HepG2 (cell line): ENCODE data around the gene ZNF605. TPM values are rescaled to one million over a fixed set of nuclear protein-coding genes. Genes with fewer than 3 reads are reported as not detected.

Source experiments
- CEBPB ChIP-seq: IDR thresholded peaks from 2 replicates; pipeline ENCODE4 v1.6.1; 2011; ENCODE audit warnings: low read depth, low read length, improper control_type of control experiment, borderline replicate concordance
- DR1 ChIP-seq: sonication (generic); formaldehyde crosslinking; IDR thresholded peaks from 2 replicates; pipeline ENCODE4 v1.8.0; 2021; ENCODE audit warnings: mild to moderate bottlenecking, missing genetic modification reagents, inconsistent platforms
- GATA4 ChIP-seq: sonication (generic); IDR thresholded peaks from 2 replicates; pipeline ENCODE4 v1.6.1; 2016; ENCODE audit warnings: antibody characterized with exemption, low read depth, borderline replicate concordance
- MBNL3 ChIP-seq: fragments of 250-450 bp; sonication (Bioruptor Pico); conservative IDR thresholded peaks from 2 replicates; pipeline ENCODE4 v1.8.0; 2022; ENCODE audit warnings: mild to moderate bottlenecking, inconsistent platforms
- MED8 ChIP-seq: sonication (generic); formaldehyde crosslinking; IDR thresholded peaks from 2 replicates; pipeline ENCODE4 v1.8.1; 2023; ENCODE audit warnings: mild to moderate bottlenecking, missing genetic modification reagents; ENCODE audit not compliant: insufficient replicate concordance
- MIER2 ChIP-seq: IDR thresholded peaks from 2 replicates; pipeline ENCODE4 v1.6.1; 2016; ENCODE audit warnings: missing biosample characterization, missing genetic modification reagents
- SALL2 ChIP-seq: sonication (generic); formaldehyde crosslinking; IDR thresholded peaks from 2 replicates; pipeline ENCODE4 v1.8.1; 2023; ENCODE audit warnings: mild to moderate bottlenecking, missing genetic modification reagents, inconsistent platforms
- SMYD3 ChIP-seq: sonication (generic); formaldehyde crosslinking; IDR thresholded peaks from 2 replicates; pipeline ENCODE4 v1.8.1; 2023; ENCODE audit warnings: mild to moderate bottlenecking, missing genetic modification reagents
- STAG1 ChIP-seq: sonication (generic); formaldehyde crosslinking; IDR thresholded peaks from 2 replicates; pipeline ENCODE4 v1.4.0; 2020; ENCODE audit warnings: missing genetic modification reagents
- ZNF17 ChIP-seq: sonication (generic); formaldehyde crosslinking; IDR thresholded peaks from 2 replicates; pipeline ENCODE4 v1.5.0; 2020; ENCODE audit warnings: mild to moderate bottlenecking, missing genetic modification reagents
- ZNF451 ChIP-seq: sonication (generic); formaldehyde crosslinking; IDR thresholded peaks from 2 replicates; pipeline ENCODE4 v1.5.0; 2020; ENCODE audit warnings: mild to moderate bottlenecking, missing genetic modification reagents
- ZNF543 ChIP-seq: sonication (generic); formaldehyde crosslinking; IDR thresholded peaks from 2 replicates; pipeline ENCODE4 v1.4.0; 2020; ENCODE audit warnings: mild to moderate bottlenecking, missing genetic modification reagents
- polyA plus RNA-seq, 8 experiments: library from polyadenylated mRNA; depleted of rRNA in 3 of 8; stranded (reverse) in 7 of 8; unstranded in 1 of 8; fragments of >200 nt; fragmentation: Illumina TruSeq in 4 of 8; extraction: Trizol in 4 of 8; gene quantifications; 2 replicates each; pipeline versions ENCODE4 v1.2.1 to v1.2.3, GENCODE V29; 2011 to 2016; ENCODE audit warnings: low read depth in 4 of 8, missing spikeins in 1 of 8, mixed read lengths in 1 of 8; ENCODE audit not compliant: insufficient read depth in 1 of 8
- total RNA-seq, 5 experiments: library from RNA; depleted of rRNA; stranded (reverse); fragments of >200 nt; fragmentation: Illumina TruSeq; extraction: Trizol; gene quantifications; 2 replicates each; pipeline ENCODE4 v1.2.3, GENCODE V29; 2016; ENCODE audit warnings: low read depth in 1 of 5
- TF ChIP-seq, protein P1 (sequence below): sonication (generic); formaldehyde crosslinking; IDR thresholded peaks from 2 replicates; pipeline ENCODE4 v1.5.1; 2020; ENCODE audit warnings: missing genetic modification reagents, mild to moderate bottlenecking, borderline replicate concordance
- TF ChIP-seq, protein P2 (sequence below): sonication (generic); formaldehyde crosslinking; IDR thresholded peaks from 2 replicates; pipeline ENCODE4 v1.4.0; 2020; ENCODE audit warnings: missing genetic modification reagents
- TF ChIP-seq, protein P3 (sequence below): sonication (generic); formaldehyde crosslinking; IDR thresholded peaks from 2 replicates; pipeline ENCODE4 v1.5.0; 2020; ENCODE audit warnings: missing genetic modification reagents
- TF ChIP-seq, protein P4 (sequence below): sonication (generic); formaldehyde crosslinking; IDR thresholded peaks from 2 replicates; pipeline ENCODE4 v1.8.1; 2023; ENCODE audit warnings: mild to moderate bottlenecking, moderate library complexity, missing genetic modification reagents
- TF ChIP-seq, protein P5 (sequence below): IDR thresholded peaks from 2 replicates; pipeline ENCODE4 v1.4.0; 2020; ENCODE audit warnings: mild to moderate bottlenecking, missing genetic modification reagents

The ZNF605 gene
- total and polyA plus RNA-seq, 2 of the 13 experiments (the other 11 are each of a cell fraction or from before 2014, with no cell fraction given): 6.7 to 6.8 TPM

DNA sequence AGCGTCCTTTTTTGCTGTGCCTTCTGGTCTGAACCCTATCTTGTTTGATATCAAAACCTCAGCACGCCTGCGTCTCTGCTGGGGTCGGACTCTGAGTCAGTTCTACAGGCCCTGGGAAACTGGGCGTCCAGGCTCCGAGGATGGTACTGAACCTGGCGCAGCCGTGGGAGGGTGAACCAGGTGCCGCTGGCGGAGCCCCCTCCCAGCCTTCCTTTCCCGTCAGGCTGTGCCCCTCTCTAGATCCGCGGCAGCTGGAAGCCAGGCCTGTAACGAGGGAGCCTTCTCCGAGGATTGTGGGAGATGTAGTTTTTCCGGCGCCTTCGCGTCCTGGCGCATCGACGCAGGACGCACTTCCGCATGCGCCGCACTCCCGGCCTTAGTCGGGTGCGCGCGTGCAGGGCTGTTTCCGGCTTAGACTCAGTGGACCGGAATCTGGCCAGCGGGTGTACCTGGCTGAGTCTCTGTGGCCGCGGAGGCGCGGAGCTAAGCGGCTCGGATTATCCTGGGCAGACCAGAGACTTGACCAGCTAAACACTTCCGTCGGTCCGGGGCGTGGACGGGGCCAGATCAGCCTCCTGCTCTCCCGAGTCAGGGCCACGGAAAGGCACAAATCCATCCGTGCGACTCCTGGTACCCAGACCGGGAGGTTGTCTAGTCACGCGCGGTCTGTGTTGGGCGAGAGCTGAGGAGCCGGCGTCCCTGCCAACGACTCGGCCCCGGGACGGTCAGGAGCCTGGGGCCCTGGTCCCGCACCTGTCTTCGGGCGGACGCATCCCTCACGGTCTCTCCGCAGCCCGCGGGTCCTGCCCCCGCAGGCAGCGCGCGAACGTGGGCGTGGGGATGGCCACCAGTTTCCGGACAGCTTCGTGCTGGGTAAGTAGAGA is 30.1 kb upstream of the ZNF605 start, which contains the start of gene ZNF26 (continued):
- TF ChIP-seq, protein P1, sequence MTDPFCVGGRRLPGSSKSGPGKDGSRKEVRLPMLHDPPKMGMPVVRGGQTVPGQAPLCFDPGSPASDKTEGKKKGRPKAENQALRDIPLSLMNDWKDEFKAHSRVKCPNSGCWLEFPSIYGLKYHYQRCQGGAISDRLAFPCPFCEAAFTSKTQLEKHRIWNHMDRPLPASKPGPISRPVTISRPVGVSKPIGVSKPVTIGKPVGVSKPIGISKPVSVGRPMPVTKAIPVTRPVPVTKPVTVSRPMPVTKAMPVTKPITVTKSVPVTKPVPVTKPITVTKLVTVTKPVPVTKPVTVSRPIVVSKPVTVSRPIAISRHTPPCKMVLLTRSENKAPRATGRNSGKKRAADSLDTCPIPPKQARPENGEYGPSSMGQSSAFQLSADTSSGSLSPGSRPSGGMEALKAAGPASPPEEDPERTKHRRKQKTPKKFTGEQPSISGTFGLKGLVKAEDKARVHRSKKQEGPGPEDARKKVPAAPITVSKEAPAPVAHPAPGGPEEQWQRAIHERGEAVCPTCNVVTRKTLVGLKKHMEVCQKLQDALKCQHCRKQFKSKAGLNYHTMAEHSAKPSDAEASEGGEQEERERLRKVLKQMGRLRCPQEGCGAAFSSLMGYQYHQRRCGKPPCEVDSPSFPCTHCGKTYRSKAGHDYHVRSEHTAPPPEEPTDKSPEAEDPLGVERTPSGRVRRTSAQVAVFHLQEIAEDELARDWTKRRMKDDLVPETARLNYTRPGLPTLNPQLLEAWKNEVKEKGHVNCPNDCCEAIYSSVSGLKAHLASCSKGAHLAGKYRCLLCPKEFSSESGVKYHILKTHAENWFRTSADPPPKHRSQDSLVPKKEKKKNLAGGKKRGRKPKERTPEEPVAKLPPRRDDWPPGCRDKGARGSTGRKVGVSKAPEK: no peak
- TF ChIP-seq DR1 (CRISPR knock-in tag) (peak; percentile 78; the same call in 1 of the 2 replicates), MIER2 (CRISPR knock-in tag) (peak; percentile 60; the same call in 1 of the 2 replicates), ZNF543 (CRISPR knock-in tag) (peak; percentile 90), SMYD3 (CRISPR knock-in tag) (0 out of 2 replicates have a peak, but pooled peaks have one; percentile 33), GATA4 (no peak; the same call in 1 of the 2 replicates), MBNL3 (no peak), SALL2 (CRISPR knock-in tag) (peak; percentile 60; the same call in 1 of the 2 replicates), ZNF17 (CRISPR knock-in tag) (no peak), ZNF451 (no peak), CEBPB (no peak), STAG1 (CRISPR knock-in tag) (peak; percentile 17; the same call in 1 of the 2 replicates), MED8 (CRISPR knock-in tag) (peak; percentile 57)
- TF ChIP-seq, protein P2, sequence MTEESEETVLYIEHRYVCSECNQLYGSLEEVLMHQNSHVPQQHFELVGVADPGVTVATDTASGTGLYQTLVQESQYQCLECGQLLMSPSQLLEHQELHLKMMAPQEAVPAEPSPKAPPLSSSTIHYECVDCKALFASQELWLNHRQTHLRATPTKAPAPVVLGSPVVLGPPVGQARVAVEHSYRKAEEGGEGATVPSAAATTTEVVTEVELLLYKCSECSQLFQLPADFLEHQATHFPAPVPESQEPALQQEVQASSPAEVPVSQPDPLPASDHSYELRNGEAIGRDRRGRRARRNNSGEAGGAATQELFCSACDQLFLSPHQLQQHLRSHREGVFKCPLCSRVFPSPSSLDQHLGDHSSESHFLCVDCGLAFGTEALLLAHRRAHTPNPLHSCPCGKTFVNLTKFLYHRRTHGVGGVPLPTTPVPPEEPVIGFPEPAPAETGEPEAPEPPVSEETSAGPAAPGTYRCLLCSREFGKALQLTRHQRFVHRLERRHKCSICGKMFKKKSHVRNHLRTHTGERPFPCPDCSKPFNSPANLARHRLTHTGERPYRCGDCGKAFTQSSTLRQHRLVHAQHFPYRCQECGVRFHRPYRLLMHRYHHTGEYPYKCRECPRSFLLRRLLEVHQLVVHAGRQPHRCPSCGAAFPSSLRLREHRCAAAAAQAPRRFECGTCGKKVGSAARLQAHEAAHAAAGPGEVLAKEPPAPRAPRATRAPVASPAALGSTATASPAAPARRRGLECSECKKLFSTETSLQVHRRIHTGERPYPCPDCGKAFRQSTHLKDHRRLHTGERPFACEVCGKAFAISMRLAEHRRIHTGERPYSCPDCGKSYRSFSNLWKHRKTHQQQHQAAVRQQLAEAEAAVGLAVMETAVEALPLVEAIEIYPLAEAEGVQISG (CRISPR knock-in tag): peak; percentile 97
- TF ChIP-seq, protein P3, sequence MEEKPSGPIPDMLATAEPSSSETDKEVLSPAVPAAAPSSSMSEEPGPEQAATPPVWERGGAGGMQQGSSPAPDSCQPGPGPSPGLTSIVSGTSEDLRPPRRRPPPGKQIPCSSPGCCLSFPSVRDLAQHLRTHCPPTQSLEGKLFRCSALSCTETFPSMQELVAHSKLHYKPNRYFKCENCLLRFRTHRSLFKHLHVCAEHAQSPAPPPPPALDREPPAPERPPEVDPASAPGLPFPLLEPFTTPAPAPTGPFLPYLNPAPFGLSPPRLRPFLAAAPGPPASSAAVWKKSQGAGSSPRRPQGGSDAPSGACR (CRISPR knock-in tag): no peak
- TF ChIP-seq, protein P4, sequence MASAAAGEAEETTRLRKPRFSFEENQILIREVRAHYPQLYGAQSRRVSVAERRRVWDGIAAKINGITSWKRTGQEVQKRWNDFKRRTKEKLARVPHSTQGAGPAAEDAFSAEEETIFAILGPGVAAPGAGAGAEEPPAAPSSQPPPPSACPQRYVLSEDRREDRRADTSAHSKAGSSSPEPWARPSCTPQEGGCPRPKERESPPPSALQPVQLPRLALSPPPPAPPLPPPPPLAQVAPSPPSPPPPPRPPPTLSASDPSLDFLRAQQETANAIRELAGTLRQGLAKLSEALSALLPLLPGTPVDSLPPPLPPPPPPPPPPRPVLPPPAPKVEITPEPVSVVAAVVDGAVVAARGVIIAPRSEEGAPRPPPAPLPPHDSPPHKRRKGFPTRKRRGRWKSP (CRISPR knock-in tag): peak; percentile 51; the same call in 1 of the 2 replicates
- TF ChIP-seq, protein P5, sequence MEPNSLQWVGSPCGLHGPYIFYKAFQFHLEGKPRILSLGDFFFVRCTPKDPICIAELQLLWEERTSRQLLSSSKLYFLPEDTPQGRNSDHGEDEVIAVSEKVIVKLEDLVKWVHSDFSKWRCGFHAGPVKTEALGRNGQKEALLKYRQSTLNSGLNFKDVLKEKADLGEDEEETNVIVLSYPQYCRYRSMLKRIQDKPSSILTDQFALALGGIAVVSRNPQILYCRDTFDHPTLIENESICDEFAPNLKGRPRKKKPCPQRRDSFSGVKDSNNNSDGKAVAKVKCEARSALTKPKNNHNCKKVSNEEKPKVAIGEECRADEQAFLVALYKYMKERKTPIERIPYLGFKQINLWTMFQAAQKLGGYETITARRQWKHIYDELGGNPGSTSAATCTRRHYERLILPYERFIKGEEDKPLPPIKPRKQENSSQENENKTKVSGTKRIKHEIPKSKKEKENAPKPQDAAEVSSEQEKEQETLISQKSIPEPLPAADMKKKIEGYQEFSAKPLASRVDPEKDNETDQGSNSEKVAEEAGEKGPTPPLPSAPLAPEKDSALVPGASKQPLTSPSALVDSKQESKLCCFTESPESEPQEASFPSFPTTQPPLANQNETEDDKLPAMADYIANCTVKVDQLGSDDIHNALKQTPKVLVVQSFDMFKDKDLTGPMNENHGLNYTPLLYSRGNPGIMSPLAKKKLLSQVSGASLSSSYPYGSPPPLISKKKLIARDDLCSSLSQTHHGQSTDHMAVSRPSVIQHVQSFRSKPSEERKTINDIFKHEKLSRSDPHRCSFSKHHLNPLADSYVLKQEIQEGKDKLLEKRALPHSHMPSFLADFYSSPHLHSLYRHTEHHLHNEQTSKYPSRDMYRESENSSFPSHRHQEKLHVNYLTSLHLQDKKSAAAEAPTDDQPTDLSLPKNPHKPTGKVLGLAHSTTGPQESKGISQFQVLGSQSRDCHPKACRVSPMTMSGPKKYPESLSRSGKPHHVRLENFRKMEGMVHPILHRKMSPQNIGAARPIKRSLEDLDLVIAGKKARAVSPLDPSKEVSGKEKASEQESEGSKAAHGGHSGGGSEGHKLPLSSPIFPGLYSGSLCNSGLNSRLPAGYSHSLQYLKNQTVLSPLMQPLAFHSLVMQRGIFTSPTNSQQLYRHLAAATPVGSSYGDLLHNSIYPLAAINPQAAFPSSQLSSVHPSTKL (CRISPR knock-in tag): peak; percentile 63
